Progenitor cell of endocrine pancreas (in vitro differentiated cells): ENCODE data around the gene COG7. TPM values are rescaled to one million over a fixed set of nuclear protein-coding genes. Genes with fewer than 3 reads are reported as not detected.
"Not testable (repeated sequence)": the region's sequence is repeated elsewhere in the genome, so short reads cannot be mapped to it uniquely, and the experiment has no call there.

ENCODE experiments used
- DNase-seq: peaks from one replicate; pipeline ENCODE4 v3.0.0; 2021; ENCODE audit warnings: low spot score; ENCODE audit not compliant: unreplicated experiment
- H3K27ac Mint-ChIP-seq: 2 replicates; pipeline ENCODE4 v1.8.0; 2021; ENCODE audit warnings: mild to moderate bottlenecking, moderate library complexity, mixed read lengths
- H3K27me3 Mint-ChIP-seq: 2 replicates; pipeline ENCODE4 v1.8.0; 2021; ENCODE audit warnings: mixed read lengths
- H3K36me3 Mint-ChIP-seq: 2 replicates; pipeline ENCODE4 v1.8.0; 2022; ENCODE audit warnings: mixed read lengths; ENCODE audit not compliant: insufficient read depth
- H3K4me1 Mint-ChIP-seq: 2 replicates; pipeline ENCODE4 v1.8.0; 2021; ENCODE audit warnings: low read depth, mixed read lengths
- H3K4me3 Mint-ChIP-seq: 2 replicates; pipeline ENCODE4 v1.8.0; 2021; ENCODE audit warnings: low read depth, mild to moderate bottlenecking, moderate library complexity, mixed read lengths
- H3K9me3 Mint-ChIP-seq: 2 replicates; pipeline ENCODE4 v1.8.0; 2021; ENCODE audit warnings: low read depth, mixed read lengths
- total RNA-seq: library from RNA; stranded (reverse); gene quantifications from 2 replicates; pipeline ENCODE4 v1.2.1, GENCODE V29; 2021
- TF ChIP-seq, protein P1 (sequence below): fragments of 200-600 bp; sonication (generic); IDR thresholded peaks from one replicate; pipeline ENCODE4 v1.5.0; 2021; ENCODE audit warnings: antibody characterized with exemption, mild to moderate bottlenecking; ENCODE audit not compliant: unreplicated experiment

Gene COG7
- total RNA-seq, 1 donor from 2014 or later = 28.3 TPM

DNA sequence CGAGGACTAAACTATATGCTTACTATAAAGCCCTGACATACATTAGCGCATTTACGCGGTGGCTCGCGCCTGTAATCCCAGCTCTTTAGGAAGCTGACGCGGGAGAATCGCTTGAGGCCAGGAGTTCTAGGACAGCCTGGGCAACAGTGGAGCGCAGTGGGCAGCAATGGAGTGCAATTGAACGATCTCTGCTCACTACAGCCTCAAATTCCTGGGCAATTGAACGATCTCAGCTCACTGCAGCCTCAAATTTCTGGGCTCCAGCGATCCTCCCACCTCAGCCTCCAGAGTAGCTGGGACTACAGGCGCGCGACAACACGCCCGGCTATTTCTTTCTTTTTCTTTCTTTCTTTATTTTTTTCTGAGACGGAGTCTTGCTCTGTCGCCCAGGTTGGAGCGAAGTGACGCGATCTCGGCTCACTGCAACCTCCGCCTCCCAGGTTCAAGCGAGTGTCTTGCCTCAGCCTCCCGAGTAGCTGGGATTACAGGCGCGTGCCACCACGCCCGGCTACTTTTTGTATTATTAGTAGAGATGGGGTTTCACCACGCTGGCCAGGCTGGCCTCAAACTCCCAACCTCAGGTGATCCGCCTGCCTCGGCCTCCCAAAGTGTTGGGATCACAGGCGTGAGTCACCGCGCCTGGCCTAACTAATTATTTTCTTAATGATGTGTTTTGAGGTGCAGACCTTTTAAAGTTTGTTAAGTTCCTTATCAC, 506 bp upstream of the COG7 start:
- Mint-ChIP-seq H3K27me3 (no peaks in the 10 kb centered on the region), H3K27ac (peak overlapping the region; percentile 93), H3K9me3 (no peaks in the 10 kb centered on the region), H3K36me3 (peaks cover 2% of the 10 kb centered on the region), H3K4me1 (peaks cover 8% of the 10 kb centered on the region), H3K4me3 (peak overlapping the region; percentile 86)
- TF ChIP-seq, protein P1, sequence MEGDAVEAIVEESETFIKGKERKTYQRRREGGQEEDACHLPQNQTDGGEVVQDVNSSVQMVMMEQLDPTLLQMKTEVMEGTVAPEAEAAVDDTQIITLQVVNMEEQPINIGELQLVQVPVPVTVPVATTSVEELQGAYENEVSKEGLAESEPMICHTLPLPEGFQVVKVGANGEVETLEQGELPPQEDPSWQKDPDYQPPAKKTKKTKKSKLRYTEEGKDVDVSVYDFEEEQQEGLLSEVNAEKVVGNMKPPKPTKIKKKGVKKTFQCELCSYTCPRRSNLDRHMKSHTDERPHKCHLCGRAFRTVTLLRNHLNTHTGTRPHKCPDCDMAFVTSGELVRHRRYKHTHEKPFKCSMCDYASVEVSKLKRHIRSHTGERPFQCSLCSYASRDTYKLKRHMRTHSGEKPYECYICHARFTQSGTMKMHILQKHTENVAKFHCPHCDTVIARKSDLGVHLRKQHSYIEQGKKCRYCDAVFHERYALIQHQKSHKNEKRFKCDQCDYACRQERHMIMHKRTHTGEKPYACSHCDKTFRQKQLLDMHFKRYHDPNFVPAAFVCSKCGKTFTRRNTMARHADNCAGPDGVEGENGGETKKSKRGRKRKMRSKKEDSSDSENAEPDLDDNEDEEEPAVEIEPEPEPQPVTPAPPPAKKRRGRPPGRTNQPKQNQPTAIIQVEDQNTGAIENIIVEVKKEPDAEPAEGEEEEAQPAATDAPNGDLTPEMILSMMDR = no peak
- no peak for DNase-seq

DNA sequence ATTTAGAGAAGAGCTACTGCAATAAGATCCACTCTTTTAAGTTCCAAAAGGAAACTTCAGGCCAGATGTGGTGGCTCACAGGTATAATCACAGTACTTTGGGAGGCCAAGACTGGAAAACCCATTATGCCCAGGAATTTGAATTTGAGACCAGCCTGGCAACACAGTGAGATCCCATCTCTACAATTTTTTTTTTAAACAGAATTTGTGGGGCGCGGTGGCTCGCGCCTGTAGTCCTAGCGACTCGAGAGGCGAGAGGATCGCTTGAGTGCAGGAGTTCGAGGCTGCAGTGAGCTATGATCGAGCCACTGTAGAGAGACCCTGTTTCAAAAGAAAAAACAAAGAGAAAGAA, 793 bp downstream of the COG7 start:
- H3K27me3 Mint-ChIP-seq = no peaks in the 10 kb centered on the region
- no peaks in the 10 kb centered on the region for H3K9me3 Mint-ChIP-seq
- peaks cover 8% of the 10 kb centered on the region for H3K4me1 Mint-ChIP-seq
- TF ChIP-seq, protein P1 = no peak
- no peak for DNase-seq
- peak overlapping the region; percentile 93 for H3K27ac Mint-ChIP-seq
- H3K36me3 Mint-ChIP-seq = peaks cover 2% of the 10 kb centered on the region
- peak overlapping the region; percentile 86 for H3K4me3 Mint-ChIP-seq

DNA sequence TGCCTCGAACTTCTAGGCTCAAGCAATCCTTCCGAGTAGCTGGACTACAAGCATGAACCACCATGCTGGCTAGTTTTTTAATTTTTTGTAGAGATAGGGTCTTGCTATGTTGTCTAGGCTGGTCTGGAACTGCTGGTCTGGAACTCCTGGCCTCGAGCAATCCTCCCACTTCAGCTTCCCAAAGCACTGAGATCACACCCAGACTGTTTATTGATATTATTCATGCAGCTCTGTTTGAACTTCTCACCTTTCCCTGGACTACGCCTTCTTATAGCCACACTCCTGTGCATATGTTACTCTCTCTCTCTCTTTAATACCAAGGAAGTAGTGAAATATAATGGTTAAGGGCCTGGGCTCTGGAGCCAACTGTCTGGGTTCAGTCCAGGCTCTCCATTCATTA, 4.6 kb downstream of the COG7 start:
- Mint-ChIP-seq H3K4me3 (no peak overlapping the region), H3K36me3 (peaks cover 1% of the 10 kb centered on the region), H3K27ac (peak overlapping the region; percentile 2), H3K27me3 (no peaks in the 10 kb centered on the region), H3K4me1 (peaks cover 2% of the 10 kb centered on the region), H3K9me3 (no peaks in the 10 kb centered on the region)
- TF ChIP-seq, protein P1 = no peak
- DNase-seq = no peak

DNA sequence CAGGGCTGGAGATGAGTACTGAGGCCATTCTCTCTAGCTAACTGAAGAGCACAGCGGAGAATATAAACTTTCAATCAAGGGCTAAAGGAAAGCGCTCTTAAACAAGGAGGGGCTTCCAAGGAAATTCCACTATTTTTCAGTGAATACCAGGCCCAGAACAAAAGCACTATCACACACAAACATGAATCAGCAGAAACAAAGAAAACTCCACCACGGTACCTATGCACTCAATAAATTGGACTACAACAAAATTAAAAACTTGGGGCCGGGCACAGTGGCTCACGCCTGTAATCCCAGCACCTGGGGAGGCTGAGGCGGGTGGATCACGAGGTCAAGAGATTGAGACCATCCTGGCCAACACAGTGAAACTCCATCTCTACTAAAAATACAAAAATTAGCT, 15.4 kb downstream of the COG7 start:
- H3K4me1 Mint-ChIP-seq, H3K4me3 Mint-ChIP-seq, H3K27me3 Mint-ChIP-seq, DNase-seq, H3K9me3 Mint-ChIP-seq, H3K27ac Mint-ChIP-seq: not testable (repeated sequence)
- H3K36me3 Mint-ChIP-seq = peaks cover 12% of the 10 kb centered on the region

DNA sequence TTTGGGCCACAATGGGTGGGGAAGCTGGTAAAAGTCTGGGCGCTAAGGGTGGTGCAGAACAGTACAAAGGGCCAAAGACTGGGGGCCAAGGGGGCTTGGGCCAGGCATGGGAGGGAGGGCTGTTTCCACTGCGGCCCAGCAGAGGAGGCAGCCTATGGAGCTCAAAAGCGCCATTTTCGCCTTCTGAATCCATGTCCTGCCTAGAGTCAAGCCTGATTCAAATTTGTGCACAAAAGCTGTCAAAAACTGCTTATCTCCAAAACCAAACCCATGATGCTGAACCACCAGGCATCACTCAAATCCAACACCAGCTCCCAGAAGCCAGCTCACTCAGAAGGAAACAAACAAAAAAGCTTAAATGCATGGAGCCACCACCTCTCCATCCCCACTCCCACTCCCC, 16.0 kb downstream of the COG7 start:
- TF ChIP-seq, protein P1 = no peak
- H3K4me1 Mint-ChIP-seq = peaks cover 2% of the 10 kb centered on the region
- H3K27me3 Mint-ChIP-seq = no peaks in the 10 kb centered on the region
- no peak for DNase-seq
- no peak overlapping the region for H3K4me3 Mint-ChIP-seq
- H3K27ac Mint-ChIP-seq = no peak overlapping the region
- no peaks in the 10 kb centered on the region for H3K9me3 Mint-ChIP-seq
- peaks cover 12% of the 10 kb centered on the region for H3K36me3 Mint-ChIP-seq

DNA sequence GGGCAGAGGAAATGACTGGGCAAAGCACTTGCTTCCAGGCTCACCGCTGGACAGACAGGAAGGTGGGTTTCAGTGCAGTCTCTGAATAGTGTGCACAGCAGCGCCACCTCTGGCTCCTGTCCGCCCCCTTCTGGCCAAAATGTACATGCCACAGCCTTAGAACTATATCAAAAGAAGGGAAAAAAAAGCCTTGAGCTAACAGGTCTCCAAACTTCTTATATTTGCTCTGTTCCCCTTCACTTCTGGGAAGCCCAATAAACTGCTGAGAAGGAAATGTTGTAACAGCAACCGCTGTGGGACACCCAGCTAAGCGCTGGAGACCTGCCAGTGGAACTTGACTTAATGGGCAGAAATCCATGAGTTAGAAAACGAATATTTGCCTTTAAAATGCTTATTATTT, 17.5 kb downstream of the COG7 start:
- Mint-ChIP-seq H3K27me3 (no peaks in the 10 kb centered on the region), H3K9me3 (no peaks in the 10 kb centered on the region), H3K4me1 (peaks cover 2% of the 10 kb centered on the region), H3K4me3 (no peak overlapping the region), H3K27ac (no peak overlapping the region), H3K36me3 (peaks cover 11% of the 10 kb centered on the region)
- TF ChIP-seq, protein P1 = peak; percentile 88
- peak; percentile 42 for DNase-seq
